Lower lobe of right lung (tissue), 2 donors: Measurements from ENCODE around the gene GALNT2. TPM values are rescaled to one million over a fixed set of nuclear protein-coding genes. Genes with fewer than 3 reads are reported as not detected.

ENCODE experiments used
- ATAC-seq, 2 donors: fragments of 200-7000 bp; cut with Tn5 transposase; one replicate each; pipeline ENCODE4 v1.9.1; 2020 to 2022; ENCODE audit warnings: mild to moderate bottlenecking in 2 of 2, moderate library complexity in 2 of 2
- DNase-seq: peaks from one replicate; pipeline ENCODE4 v3.0.0-alpha.2; 2020
- H3K27ac ChIP-seq: fragments of 200-600 bp; one replicate; pipeline ENCODE4 v1.8.0; 2022
- H3K27me3 ChIP-seq: fragments of 200-600 bp; one replicate; pipeline ENCODE4 v1.8.0; 2022; ENCODE audit warnings: low read depth
- H3K36me3 ChIP-seq: fragments of 200-600 bp; one replicate; pipeline ENCODE4 v1.8.0; 2022; ENCODE audit warnings: mild to moderate bottlenecking
- H3K4me1 ChIP-seq: fragments of 200-600 bp; one replicate; pipeline ENCODE4 v1.8.0; 2022
- H3K4me3 ChIP-seq: fragments of 200-600 bp; one replicate; pipeline ENCODE4 v1.8.0; 2022; ENCODE audit warnings: mild to moderate bottlenecking
- H3K9me3 ChIP-seq: fragments of 200-600 bp; one replicate; pipeline ENCODE4 v1.8.0; 2022
- CTCF ChIP-seq: fragments of 200-600 bp; IDR thresholded peaks from one replicate; pipeline ENCODE4 v1.8.0; 2022; ENCODE audit warnings: antibody characterized with exemption, mild to moderate bottlenecking
- intact Hi-C: fragments of 100-400 bp; cut with DNase I; formaldehyde crosslinking; loops from one replicate; pipeline ENCODE4 v1.11.0; 2022
- total RNA-seq: library from RNA; stranded (reverse); fragmentation: NEBNext Ultra II Directional; extraction: Animal tissue kit (Norgen Biotek cat#: 25700); gene quantifications from one replicate; pipeline ENCODE4 v1.2.1, GENCODE V29; 2021
- donor health status: DM: no; HTN: yes; CAD: no; lungs with severe emphysema.

Gene GALNT2
- total RNA-seq, 1 donor from 2014 or later, result 48.0 TPM

- Histone ChIP-seq H3K27ac (no peak overlapping the region), H3K4me3 (no peak overlapping the region), H3K36me3 (no peaks in the 10 kb centered on the region), H3K27me3 (peaks cover 4% of the 10 kb centered on the region), H3K4me1 (no peaks in the 10 kb centered on the region), H3K9me3 (no peaks in the 10 kb centered on the region)
- no peak for TF ChIP-seq CTCF
- no peak for ATAC-seq
- intact Hi-C loops, result no loop called here
- no peak for DNase-seq
Measured at GRCh38 chr1:230295367-230295766, 228.3 kb downstream of the GALNT2 start.

- DNase-seq, result no peak
- Histone ChIP-seq H3K9me3 (no peaks in the 10 kb centered on the region), H3K36me3 (no peaks in the 10 kb centered on the region), H3K4me1 (peaks cover 11% of the 10 kb centered on the region), H3K27me3 (no peaks in the 10 kb centered on the region), H3K4me3 (no peak overlapping the region), H3K27ac (no peak overlapping the region)
- intact Hi-C loops, result no loop called here
- ATAC-seq, result no peak
- TF ChIP-seq CTCF, result no peak
Measured at GRCh38 chr1:230299191-230300006, 232.4 kb downstream of the GALNT2 start.

GRCh38 chr1:230300322-230301301 lies 233.6 kb downstream of the GALNT2 start:
- intact Hi-C loops, result no loop called here
- H3K9me3 ChIP-seq, result no peaks in the 10 kb centered on the region
- H3K4me1 ChIP-seq, result peaks cover 11% of the 10 kb centered on the region
- no peaks in the 10 kb centered on the region for H3K36me3 ChIP-seq
- no peak overlapping the region for H3K4me3 ChIP-seq
- no peak overlapping the region for H3K27ac ChIP-seq
- no peaks in the 10 kb centered on the region for H3K27me3 ChIP-seq
- no peak for TF ChIP-seq CTCF
- no peak for DNase-seq
- no peak for ATAC-seq

- Histone ChIP-seq H3K4me3 (no peak overlapping the region), H3K4me1 (peaks cover 11% of the 10 kb centered on the region), H3K27me3 (no peaks in the 10 kb centered on the region), H3K36me3 (no peaks in the 10 kb centered on the region), H3K9me3 (no peaks in the 10 kb centered on the region), H3K27ac (no peak overlapping the region)
- intact Hi-C loops, result no loop called here
- no peak for TF ChIP-seq CTCF
- ATAC-seq (no peak), DNase-seq (no peak)
Measured at GRCh38 chr1:230301322-230301721, 234.3 kb downstream of the GALNT2 start.

- no peak for TF ChIP-seq CTCF
- Histone ChIP-seq H3K9me3 (no peaks in the 10 kb centered on the region), H3K27ac (no peak overlapping the region), H3K4me3 (no peak overlapping the region), H3K27me3 (no peaks in the 10 kb centered on the region), H3K4me1 (peaks cover 11% of the 10 kb centered on the region), H3K36me3 (no peaks in the 10 kb centered on the region)
- ATAC-seq (no peak), DNase-seq (no peak)
- intact Hi-C loops, result no loop called here
Measured at GRCh38 chr1:230301822-230302221, 234.8 kb downstream of the GALNT2 start.
